Stimulated activated CD8-positive, alpha-beta memory T cell treated with anti-CD3 and anti-CD28 coated beads, Interleukin-2, amount 100 ng/mL, for 1 hour (primary cell): ENCODE results near the gene PEMT.
A peak's percentile ranks its signal among the peaks of the same experiment; 100 is the strongest.
"Not testable (repeated sequence)": the region's sequence is repeated elsewhere in the genome, so short reads cannot be mapped to it uniquely, and the experiment has no call there.

Experiments
- DNase-seq, 2 donors: peaks; one replicate each; pipeline ENCODE4 v3.0.0-alpha.2; 2020; ENCODE audit warnings: low read depth in 2 of 2

Gene PEMT, protein sequence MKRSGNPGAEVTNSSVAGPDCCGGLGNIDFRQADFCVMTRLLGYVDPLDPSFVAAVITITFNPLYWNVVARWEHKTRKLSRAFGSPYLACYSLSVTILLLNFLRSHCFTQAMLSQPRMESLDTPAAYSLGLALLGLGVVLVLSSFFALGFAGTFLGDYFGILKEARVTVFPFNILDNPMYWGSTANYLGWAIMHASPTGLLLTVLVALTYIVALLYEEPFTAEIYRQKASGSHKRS

GRCh38 chr17:17591355-17592298 is at the start of gene PEMT:
TSS of gene PEMT (minus strand) at chr17:17591708. CDS start at chr17:17591626, 82 bp downstream.
- DNase-seq = peak; percentile 75 to 87

- not testable (repeated sequence) for DNase-seq
Observed at GRCh38 chr17:17639661-17640270, 48.3 kb upstream of the PEMT start.

DNA sequence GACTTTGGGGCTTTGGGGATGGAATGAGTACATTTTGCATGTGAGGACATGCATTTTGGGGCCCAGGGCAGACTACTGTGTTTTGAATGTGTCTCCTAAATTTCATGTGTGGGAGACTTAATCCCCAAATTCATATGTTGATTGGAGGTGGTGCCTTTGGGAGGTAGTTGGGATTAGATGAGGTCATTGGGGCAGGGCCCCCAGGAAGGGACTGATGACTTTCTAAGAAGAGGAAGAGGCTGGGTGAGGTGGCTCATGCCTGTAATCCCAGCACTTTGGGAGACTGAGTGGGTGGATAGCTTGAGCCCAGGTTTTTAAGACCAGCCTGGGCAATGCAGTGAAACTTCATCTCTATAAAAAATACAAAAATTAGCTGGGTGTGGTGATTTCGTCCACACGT is 47.0 kb upstream of the PEMT start:
- DNase-seq = no peak

DNA sequence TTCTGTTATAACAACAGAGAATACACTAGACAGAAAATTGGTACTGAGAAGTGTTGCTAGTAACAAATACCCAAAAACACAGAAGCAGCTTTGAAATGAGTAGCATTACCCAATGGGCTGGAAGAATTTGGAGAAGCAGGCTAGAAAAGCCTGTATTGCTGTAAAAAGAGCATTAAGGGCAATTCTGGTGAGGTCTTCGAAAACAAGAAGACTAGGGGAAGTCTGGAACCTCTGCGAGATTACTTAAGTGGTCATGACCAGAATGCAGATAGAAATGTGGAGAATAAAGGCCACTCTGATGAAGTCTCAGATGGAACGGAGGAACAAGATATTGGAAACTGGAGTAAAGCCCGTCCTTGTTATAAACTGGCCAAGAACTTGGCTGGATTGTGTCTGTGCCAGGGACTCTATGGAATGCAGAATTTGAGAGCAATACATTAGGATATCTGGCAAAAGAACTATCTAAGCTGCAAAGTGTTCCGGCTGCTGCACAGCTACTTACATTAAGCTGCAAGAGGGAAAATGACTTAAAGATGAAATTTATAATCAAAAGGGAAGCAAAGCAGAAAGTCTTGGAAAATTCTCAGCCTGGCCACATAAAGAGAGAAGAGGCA is 44.9 kb upstream of the PEMT start:
- no peak for DNase-seq

- DNase-seq = not testable (repeated sequence)
Observed at GRCh38 chr17:17635537-17636271, 44.2 kb upstream of the PEMT start.

- DNase-seq = no peak
Observed at GRCh38 chr17:17635126-17635525, 43.6 kb upstream of the PEMT start.

DNA sequence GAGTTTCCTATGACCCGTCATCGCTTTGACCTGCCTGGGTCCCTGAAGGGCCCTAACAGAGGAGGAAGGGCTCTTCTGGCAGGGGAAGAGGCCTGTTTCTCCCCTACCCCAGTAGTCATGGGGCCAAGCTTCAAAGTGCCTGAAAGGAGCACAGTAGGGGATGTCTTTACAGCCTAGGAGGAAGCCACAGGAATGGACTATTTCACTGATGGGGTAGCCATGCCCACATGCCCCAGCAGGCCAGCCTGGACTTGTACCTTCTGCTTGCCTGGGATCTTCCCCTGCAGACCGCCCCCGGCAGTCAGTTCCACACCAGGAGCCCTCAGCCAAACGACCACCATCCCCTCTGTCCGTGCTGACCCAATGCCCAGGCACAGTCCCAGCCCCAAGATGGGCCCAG is 41.8 kb upstream of the PEMT start:
- DNase-seq = no peak

DNA sequence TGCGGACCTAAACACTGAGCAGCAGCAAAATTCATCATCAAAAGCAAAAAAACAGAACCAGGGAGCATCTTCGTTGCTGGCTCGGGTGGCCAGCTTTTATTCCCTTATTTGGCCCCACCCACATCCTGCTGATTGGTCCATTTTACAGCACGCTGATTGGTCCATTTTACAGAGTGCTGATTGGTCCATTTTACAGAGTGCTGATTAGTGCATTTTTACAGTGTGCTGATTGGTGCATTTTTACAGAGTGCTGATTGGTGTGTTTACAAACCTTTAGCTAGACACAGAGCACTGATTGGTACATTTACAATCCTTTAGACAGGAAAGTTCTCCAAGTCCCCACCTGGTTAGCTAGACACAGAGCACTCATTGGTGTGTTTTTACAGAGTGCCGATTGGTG is 41.2 kb upstream of the PEMT start:
- not testable (repeated sequence) for DNase-seq

- peak; percentile 4 to 5 for DNase-seq
Observed at GRCh38 chr17:17628388-17629008, 37.0 kb upstream of the PEMT start.

- DNase-seq = no peak
Observed at GRCh38 chr17:17626840-17627239, 35.3 kb upstream of the PEMT start.

DNA sequence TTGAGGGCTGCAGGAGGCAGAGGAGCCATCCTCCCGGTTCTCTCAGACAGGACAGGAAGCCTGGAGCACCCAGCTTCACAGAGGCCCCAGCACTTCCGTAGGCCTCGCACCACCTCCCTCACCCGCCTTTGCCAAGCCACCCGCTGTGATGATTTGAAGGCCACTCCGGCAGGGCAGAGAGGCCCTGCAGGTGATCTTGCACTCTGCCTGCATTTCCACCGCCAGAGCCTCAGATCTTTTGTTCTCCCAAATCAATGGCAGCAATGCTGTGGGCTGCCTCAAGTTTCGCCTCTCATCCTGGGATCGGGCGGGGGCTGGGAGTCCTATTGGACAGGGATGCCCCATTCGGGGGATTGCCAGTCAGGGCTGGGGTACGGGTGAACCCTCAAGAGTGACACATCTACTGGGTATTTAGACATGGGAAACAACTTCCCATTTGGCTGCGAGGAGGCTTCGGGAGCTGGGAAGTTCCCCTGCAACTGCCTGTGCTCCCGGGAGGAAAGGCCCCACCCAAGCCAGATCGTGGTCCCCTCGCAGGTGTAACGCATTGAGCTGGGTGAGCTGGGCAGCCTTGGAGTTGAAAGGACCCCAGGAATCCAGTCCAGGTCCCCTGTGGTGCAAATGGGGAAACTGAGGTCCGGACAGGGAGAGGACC is 34.8 kb upstream of the PEMT start:
- no peak for DNase-seq

DNA sequence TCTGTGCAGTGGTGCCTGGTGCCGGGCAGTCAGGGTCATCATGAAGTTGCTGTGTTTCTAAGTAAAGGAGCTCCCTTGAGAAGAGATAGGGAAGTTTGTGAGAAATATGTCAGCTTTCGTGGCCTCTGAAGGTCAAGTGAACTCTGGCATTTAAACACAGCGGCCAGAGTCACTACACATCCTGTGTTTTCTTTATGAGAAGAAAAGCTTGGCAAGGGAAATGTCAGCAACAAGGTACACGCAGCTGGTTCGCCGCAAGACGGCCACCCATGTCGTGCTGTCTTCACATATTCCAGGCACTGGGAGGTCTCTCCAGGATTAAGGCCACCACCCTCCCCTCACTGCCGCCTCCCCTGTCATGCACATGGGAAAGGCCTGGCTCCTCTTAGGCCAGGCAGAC is 33.2 kb upstream of the PEMT start:
- no peak for DNase-seq

DNA sequence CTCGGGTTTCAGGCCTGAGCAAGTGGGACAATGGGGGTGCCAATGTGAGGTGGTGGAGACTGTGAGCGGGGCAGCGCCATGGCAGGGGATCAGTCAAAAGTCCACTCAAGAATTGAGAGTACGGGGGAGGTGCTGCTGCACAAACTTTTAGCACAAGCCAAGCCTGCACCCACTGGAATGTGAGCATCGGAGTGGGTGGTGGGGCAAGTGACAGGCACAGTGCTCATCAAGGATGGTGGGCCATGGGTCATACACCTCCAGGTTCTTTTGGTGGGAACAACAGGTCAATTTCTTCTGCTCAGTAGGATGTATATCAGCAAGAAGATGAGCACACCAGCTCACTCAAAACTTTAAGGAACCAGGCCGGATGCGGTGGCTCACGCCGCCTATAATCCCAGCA is 32.4 kb upstream of the PEMT start:
- no peak for DNase-seq

DNA sequence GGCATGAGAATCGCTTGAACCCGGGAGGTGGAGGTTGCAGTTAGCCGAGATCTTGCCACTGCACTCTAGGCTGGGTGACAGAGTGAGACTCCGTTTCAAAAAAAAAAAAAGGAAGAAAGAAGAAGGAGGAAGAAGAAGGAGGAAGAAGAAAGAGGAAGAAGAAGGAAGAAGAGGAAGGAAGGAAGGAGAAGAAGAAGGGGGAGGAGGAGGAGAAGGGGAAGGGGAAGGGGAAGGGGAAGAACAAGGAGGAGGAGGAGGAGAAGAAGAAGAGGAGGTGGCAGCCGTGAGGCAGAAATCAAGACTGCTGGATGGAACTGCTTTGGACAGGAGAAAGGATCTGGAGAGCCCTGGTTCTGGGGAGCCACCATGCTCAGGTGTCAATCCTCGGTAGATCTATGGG is 29.7 kb upstream of the PEMT start:
- DNase-seq = no peak

GRCh38 chr17:17613708-17614114 is 22.2 kb upstream of the PEMT start:
- no peak for DNase-seq

GRCh38 chr17:17612085-17613022 is 20.8 kb upstream of the PEMT start:
- DNase-seq = no peak

GRCh38 chr17:17609121-17609520 is 17.6 kb upstream of the PEMT start:
- no peak for DNase-seq

GRCh38 chr17:17606416-17607000 is 15.0 kb upstream of the PEMT start:
- no peak for DNase-seq

- DNase-seq = no peak
Observed at GRCh38 chr17:17605729-17606088, 14.2 kb upstream of the PEMT start.
